ENCODE data around the gene UBQLN4. TPM values are rescaled to one million over a fixed set of nuclear protein-coding genes. Genes with fewer than 3 reads are reported as not detected.

The UBQLN4 gene
- total RNA-seq, 2 donors from 2014 or later: 23.6 to 27.2 TPM

DNA sequence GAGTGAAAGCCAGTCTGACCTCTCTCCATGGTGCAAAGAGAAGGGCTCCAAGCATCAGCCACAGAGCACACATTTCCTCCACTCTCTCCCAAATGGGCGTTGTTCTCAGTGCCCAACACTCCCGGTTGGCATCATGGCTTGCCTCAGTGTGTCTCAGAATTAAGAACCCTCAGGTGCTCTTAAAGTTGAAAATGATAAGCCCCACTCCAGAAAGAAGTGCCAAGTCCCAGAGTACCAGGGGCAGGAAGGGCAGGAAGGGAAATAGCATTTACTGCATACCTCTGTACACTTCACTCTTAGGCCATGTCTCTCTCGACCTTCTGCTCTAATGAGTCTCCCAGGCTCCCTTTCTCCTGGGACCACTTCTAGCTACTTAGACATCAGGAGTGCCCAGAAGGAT, 60.0 kb downstream of the UBQLN4 start:
- no peak for ATAC-seq
- intact Hi-C loops (cut with DNase I): no loop called here
- no peak for DNase-seq

DNA sequence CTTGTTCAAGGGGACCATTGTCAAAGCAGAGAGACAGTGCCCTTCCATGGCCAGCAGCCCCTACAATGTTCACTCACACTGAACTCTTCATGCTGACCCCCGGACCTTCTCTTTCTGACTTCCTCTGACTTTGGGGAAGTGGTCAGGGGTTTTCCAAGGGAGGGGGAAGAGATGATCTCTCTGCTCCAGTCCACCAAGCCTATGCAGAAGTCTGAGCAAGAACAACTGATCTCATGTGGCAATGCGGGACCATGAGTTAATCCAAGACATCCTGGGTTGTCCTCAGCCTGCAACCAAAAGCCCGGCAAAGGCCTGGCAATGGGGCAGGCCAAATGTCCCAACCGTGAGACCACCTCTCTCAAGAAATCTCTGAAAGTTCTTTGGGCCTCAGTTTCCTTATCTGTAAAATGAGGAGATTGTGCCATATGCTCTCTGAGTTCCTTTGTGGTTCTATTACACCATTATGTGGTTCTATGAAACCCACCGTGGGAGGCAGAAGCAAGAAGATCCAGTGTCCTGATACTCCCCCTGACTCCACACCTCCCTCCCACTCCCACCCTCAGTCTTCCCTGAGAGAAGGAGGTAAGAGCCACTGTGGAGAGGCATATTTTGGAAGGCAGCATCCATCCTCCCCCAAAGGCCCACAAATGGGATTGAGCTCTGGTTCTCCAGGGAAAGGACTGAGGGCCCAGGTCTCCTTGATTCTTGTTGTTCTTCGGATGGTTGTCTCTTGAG, 63.4 kb downstream of the UBQLN4 start:
- intact Hi-C loops (cut with DNase I): no loop called here
- ATAC-seq (peak in 1 of 2 donors; percentile 51), DNase-seq (no peak)

DNA sequence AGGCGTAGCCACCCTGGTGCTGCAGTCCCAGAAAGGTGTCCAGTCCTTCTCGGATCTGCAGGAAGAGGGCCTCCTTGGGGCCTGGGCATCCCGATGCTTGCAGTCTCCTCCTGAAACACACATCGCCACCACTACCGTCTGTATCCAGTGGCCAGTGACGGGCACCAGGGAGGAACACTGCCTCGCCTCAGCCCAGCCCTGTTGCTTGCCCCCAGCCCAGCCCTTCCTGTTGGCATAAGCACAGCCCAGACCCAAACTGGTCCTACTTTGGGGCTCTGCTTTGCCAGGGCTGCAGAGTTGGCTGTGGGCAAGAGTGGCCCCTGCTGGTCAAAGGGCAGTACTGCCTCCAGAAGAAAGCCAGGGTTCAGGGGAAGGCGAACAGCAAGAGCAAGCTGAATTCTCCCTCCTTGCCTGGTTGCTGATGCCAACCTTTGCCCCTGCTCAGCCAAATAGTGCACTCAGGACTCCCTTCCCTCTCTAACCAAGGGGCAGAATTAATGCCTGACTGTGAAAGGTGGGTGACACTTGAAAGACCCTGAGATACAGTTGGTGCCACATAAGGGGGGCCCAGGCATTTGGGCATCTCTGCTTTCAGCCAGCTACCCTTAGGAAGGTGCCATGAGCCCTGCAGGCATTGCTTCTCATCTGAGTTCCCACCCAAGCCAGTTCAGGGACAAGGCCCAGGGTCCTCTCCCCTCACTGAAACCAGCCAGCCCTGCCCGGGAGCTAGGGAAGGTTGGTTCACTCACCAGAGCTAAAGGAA, 64.2 kb downstream of the UBQLN4 start:
- peak; percentile 93 to 94 for ATAC-seq
- peak; percentile 83 for DNase-seq
- intact Hi-C loops (cut with DNase I): loop anchor here (2.0 kb wide), 1 partner anchor 51 kb away; no protein-coding TSS in a partner anchor

Other genes starting within 250 kb of the UBQLN4 start
- 10 to 100 TPM; 22.2 to 28.4 TPM for gene GON4L, start 196.6 kb downstream of the UBQLN4 start, total RNA-seq
- gene SYT11, start 194.2 kb downstream of the UBQLN4 start, total RNA-seq: 10 to 100 TPM in 1 of 2 donors, 1 to 10 TPM in 1; 9.9 to 16.5 TPM
- gene RIT1, start 142.4 kb downstream of the UBQLN4 start, total RNA-seq: 10 to 100 TPM; 23.1 to 26.1 TPM
- 10 to 100 TPM; 21.0 to 27.8 TPM for gene KHDC4, start 119.4 kb downstream of the UBQLN4 start, total RNA-seq
- gene RXFP4, start 112.2 kb downstream of the UBQLN4 start, total RNA-seq: not detected
- gene ARHGEF2, start 75.3 kb downstream of the UBQLN4 start, total RNA-seq: 10 to 100 TPM; 63.4 to 70.8 TPM
- gene SSR2, start 32.8 kb downstream of the UBQLN4 start, total RNA-seq: 100 to 1,000 TPM; 101 to 127 TPM
- 10 to 100 TPM; 48.9 to 54.4 TPM for gene LAMTOR2, start 984 bp upstream of the UBQLN4 start, total RNA-seq
- gene RAB25, start 7.4 kb upstream of the UBQLN4 start, total RNA-seq: not detected
- under 1 TPM; 0.15 to 0.42 TPM for gene MEX3A, start 28.7 kb upstream of the UBQLN4 start, total RNA-seq
- gene LMNA, start 60.9 kb upstream of the UBQLN4 start, total RNA-seq: 100 to 1,000 TPM; 264 to 384 TPM
- 1 to 10 TPM; 2.7 to 3.8 TPM for gene SEMA4A, start 99.8 kb upstream of the UBQLN4 start, total RNA-seq
- 10 to 100 TPM; 16.0 to 23.1 TPM for gene SLC25A44, start 140.3 kb upstream of the UBQLN4 start, total RNA-seq
- 10 to 100 TPM; 47.4 to 62.8 TPM for gene PMF1, start 159.2 kb upstream of the UBQLN4 start, total RNA-seq
- under 1 TPM in 1 of 2 donors, not detected in 1; 0.47 TPM for gene BGLAP, start 188.4 kb upstream of the UBQLN4 start, total RNA-seq
- 1 to 10 TPM in 1 of 2 donors, under 1 TPM in 1; 0.71 to 1.3 TPM for gene PAQR6, start 194.3 kb upstream of the UBQLN4 start, total RNA-seq
- gene SMG5, start 229.0 kb upstream of the UBQLN4 start, total RNA-seq: 10 to 100 TPM; 65.9 to 66.4 TPM
- 1 to 10 TPM; 2.0 to 2.3 TPM for gene TMEM79, start 230.5 kb upstream of the UBQLN4 start, total RNA-seq
- 10 to 100 TPM; 22.7 to 32.2 TPM for gene GLMP, start 241.9 kb upstream of the UBQLN4 start, total RNA-seq
- gene VHLL, start 245.5 kb upstream of the UBQLN4 start, total RNA-seq: not detected